ENCODE measurements around the gene PSME4.

DNA sequence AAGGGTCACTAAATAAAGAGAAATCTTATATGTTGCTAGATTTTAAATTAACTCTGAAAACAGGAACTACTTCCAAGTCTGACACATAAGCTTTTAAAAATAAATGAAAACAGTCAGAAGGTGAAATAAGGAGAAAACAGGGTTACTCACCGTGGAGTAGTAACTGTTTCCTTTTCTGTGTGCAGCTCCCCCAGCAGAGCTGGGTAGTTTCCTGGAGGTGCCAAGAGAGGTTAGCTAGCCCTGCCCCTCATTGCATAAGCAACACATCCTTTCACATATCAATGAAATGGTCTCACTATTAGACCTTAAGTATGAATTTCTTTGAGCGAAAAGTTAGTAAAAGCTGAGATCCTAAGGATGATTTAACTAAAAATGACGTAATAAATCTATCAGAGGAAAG is 57.1 kb downstream of the PSME4 start:
- TF ChIP-seq, protein P1, sequence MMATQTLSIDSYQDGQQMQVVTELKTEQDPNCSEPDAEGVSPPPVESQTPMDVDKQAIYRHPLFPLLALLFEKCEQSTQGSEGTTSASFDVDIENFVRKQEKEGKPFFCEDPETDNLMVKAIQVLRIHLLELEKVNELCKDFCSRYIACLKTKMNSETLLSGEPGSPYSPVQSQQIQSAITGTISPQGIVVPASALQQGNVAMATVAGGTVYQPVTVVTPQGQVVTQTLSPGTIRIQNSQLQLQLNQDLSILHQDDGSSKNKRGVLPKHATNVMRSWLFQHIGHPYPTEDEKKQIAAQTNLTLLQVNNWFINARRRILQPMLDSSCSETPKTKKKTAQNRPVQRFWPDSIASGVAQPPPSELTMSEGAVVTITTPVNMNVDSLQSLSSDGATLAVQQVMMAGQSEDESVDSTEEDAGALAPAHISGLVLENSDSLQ (IDR thresholded peaks at IDR 0.05): no peak
- TF ChIP-seq ZNF384 (IDR thresholded peaks at IDR 0.05) (no peak), HDGF (IDR thresholded peaks at IDR 0.05; ENCODE audit: borderline replicate concordance) (no peak), SP1 (IDR thresholded peaks at IDR 0.05) (no peak), FOXA1 (IDR thresholded peaks at IDR 0.05) (no peak)
